Right ventricle myocardium inferior (tissue), 1 donor: ENCODE data around the gene CREBL2. TPM values are rescaled to one million over a fixed set of nuclear protein-coding genes. Genes with fewer than 3 reads are reported as not detected.
"Not testable (repeated sequence)": the region's sequence is repeated elsewhere in the genome, so short reads cannot be mapped to it uniquely, and the experiment has no call there.

Experiments used
- ATAC-seq: fragments of 200-7000 bp; cut with Tn5 transposase; one replicate; pipeline ENCODE4 v1.9.1; 2020; ENCODE audit warnings: mild to moderate bottlenecking, moderate library complexity
- DNase-seq: peaks from one replicate; pipeline ENCODE4 v3.0.0; 2021; ENCODE audit errors: missing footprints
- intact Hi-C: fragments of 100-400 bp; cut with DNase I; formaldehyde crosslinking; loops from one replicate; pipeline ENCODE4 v1.11.0; 2022
- total RNA-seq: library from RNA; stranded (reverse); fragmentation: NEBNext Ultra II Directional; extraction: Animal tissue kit (Norgen Biotek cat#: 25700); gene quantifications from one replicate; pipeline ENCODE4 v1.2.1, GENCODE V29; 2021
- donor health status: DM: no; HTN: yes; CAD: no; lungs with severe emphysema.

Gene CREBL2
- total RNA-seq, 1 donor from 2014 or later = 15.9 TPM

- intact Hi-C loops = no loop called here
- ATAC-seq = no peak
- no peak for DNase-seq
Observed at GRCh38 chr12:12622418-12622817, 10.7 kb downstream of the CREBL2 start.

- no peak for DNase-seq
- intact Hi-C loops = no loop called here
- no peak for ATAC-seq
Observed at GRCh38 chr12:12624498-12624992, 12.9 kb downstream of the CREBL2 start.

- ATAC-seq = no peak
- no peak for DNase-seq
- intact Hi-C loops = no loop called here
Observed at GRCh38 chr12:12626471-12626870, 14.8 kb downstream of the CREBL2 start.

- ATAC-seq (no peak), DNase-seq (no peak)
- intact Hi-C loops = no loop called here
Observed at GRCh38 chr12:12627308-12627827, 15.7 kb downstream of the CREBL2 start.

- DNase-seq (no peak), ATAC-seq (no peak)
- intact Hi-C loops = no loop called here
Observed at GRCh38 chr12:12628013-12628412, 16.3 kb downstream of the CREBL2 start.

GRCh38 chr12:12630850-12631249, 19.2 kb downstream of the CREBL2 start:
- DNase-seq (no peak), ATAC-seq (no peak)
- intact Hi-C loops = no loop called here

- DNase-seq (no peak), ATAC-seq (no peak)
- intact Hi-C loops = no loop called here
Observed at GRCh38 chr12:12635651-12636050, 24.0 kb downstream of the CREBL2 start.

- DNase-seq (no peak), ATAC-seq (no peak)
- intact Hi-C loops = no loop called here
Observed at GRCh38 chr12:12636641-12637040, 25.0 kb downstream of the CREBL2 start.

GRCh38 chr12:12639995-12640394, 28.3 kb downstream of the CREBL2 start:
- not testable (repeated sequence) for DNase-seq, ATAC-seq
- intact Hi-C loops = loop anchor here (5.0 kb wide), 1 partner anchor 62 kb away; no protein-coding TSS in a partner anchor

- DNase-seq = no peak
- no peak for ATAC-seq
- intact Hi-C loops = loop anchor here (5.0 kb wide), 1 partner anchor 61 kb away; no protein-coding TSS in a partner anchor
Observed at GRCh38 chr12:12641650-12642049, 30.0 kb downstream of the CREBL2 start.

- DNase-seq = no peak
- ATAC-seq = no peak
- intact Hi-C loops = loop anchor here (5.0 kb wide), 1 partner anchor 59 kb away; no protein-coding TSS in a partner anchor
Observed at GRCh38 chr12:12642916-12643315, 31.2 kb downstream of the CREBL2 start.

GRCh38 chr12:12645485-12645884, 33.8 kb downstream of the CREBL2 start:
- intact Hi-C loops = no loop called here
- ATAC-seq (no peak), DNase-seq (no peak)

- intact Hi-C loops, DNase-seq, ATAC-seq: not testable (repeated sequence)
Observed at GRCh38 chr12:12645968-12646367, 34.3 kb downstream of the CREBL2 start.

- DNase-seq (no peak), ATAC-seq (no peak)
- intact Hi-C loops = no loop called here
Observed at GRCh38 chr12:12646483-12647072, 34.9 kb downstream of the CREBL2 start.

GRCh38 chr12:12648284-12648683, 36.6 kb downstream of the CREBL2 start:
- no peak for ATAC-seq
- intact Hi-C loops = no loop called here
- no peak for DNase-seq

- ATAC-seq = no peak
- intact Hi-C loops = no loop called here
- no peak for DNase-seq
Observed at GRCh38 chr12:12648951-12649650, 37.4 kb downstream of the CREBL2 start.

- no peak for ATAC-seq
- intact Hi-C loops = no loop called here
- DNase-seq = no peak
Observed at GRCh38 chr12:12651752-12652151, 40.1 kb downstream of the CREBL2 start.

- DNase-seq, ATAC-seq, intact Hi-C loops: not testable (repeated sequence)
Observed at GRCh38 chr12:12652704-12653103, 41.0 kb downstream of the CREBL2 start.

GRCh38 chr12:12653922-12654321, 42.2 kb downstream of the CREBL2 start:
- ATAC-seq (no peak), DNase-seq (no peak)
- intact Hi-C loops = no loop called here
